Ovary (tissue), 9 donors: ENCODE results near the gene ADGRB3. TPM values are rescaled to one million over a fixed set of nuclear protein-coding genes. Genes with fewer than 3 reads are reported as not detected.

Experiments
- DNase-seq, 5 donors: peaks; one replicate each; pipeline ENCODE4 v3.0.0-alpha.2; 2019 to 2020
- H3K27ac ChIP-seq, 2 donors: fragments of 200-600 bp; one replicate each; pipeline versions ENCODE4 v1.5.1 to v1.8.0; 2019 to 2022
- H3K27me3 ChIP-seq: fragments of 200-600 bp; one replicate; pipeline ENCODE4 v1.8.0; 2022
- H3K36me3 ChIP-seq: fragments of 200-600 bp; sonication (generic); one replicate; pipeline ENCODE4 v1.5.1; 2019
- H3K4me1 ChIP-seq: one replicate; pipeline ENCODE4 v1.8.1; 2013; ENCODE audit warnings: mild to moderate bottlenecking, moderate library complexity; ENCODE audit not compliant: insufficient read depth
- H3K4me3 ChIP-seq: fragments of 200-600 bp; sonication (generic); one replicate; pipeline ENCODE4 v1.5.1; 2017
- H3K9me3 ChIP-seq, 2 donors: fragments of 200-600 bp in 1 of 2; sonication (generic) in 1 of 2; one replicate each; pipeline versions ENCODE4 v1.5.1 to v1.8.1; 2013 to 2019; ENCODE audit warnings: mild to moderate bottlenecking in 1 of 2, moderate library complexity in 1 of 2
- EP300 ChIP-seq: sonication (generic); formaldehyde crosslinking; IDR thresholded peaks from one replicate; pipeline ENCODE4 v1.6.1; 2017; ENCODE audit warnings: antibody characterized with exemption
- POLR2A ChIP-seq: fragments of 450-650 bp; IDR thresholded peaks from one replicate; pipeline ENCODE4 v1.6.1; 2017; ENCODE audit warnings: antibody characterized with exemption, mild to moderate bottlenecking, moderate library complexity
- WGBS, 3 donors: extraction: QIAGEN DNeasy Blood & Tissue Kit in 1 of 3; methylation state at CpG; one replicate each; pipeline versions ENCODE4 v1.1.5 to v1.1.7; 2013 to 2017; 5-methylcytosine and 5-hydroxymethylcytosine counted together
- intact Hi-C, 4 donors: fragments of 100-400 bp; cut with DNase I; formaldehyde crosslinking; loops; one replicate each; pipeline versions ENCODE4 v1.11.0 to v1.15.1; 2022 to 2023
- polyA plus RNA-seq, 2 donors: library from polyadenylated mRNA; stranded (reverse); fragments of 200-250 nt in 1 of 2; fragments of 350-450 nt in 1 of 2; fragmentation: Illumina TruSeq in 1 of 2; extraction: RNeasy Lipid Tissue Mini Kit (QIAGEN cat#74804) in 1 of 2; gene quantifications; one replicate each; pipeline ENCODE4 v1.2.3, GENCODE V29; 2013 to 2014
- total RNA-seq, 7 donors: library from RNA; depleted of rRNA in 2 of 7; stranded (reverse); fragments of >200 nt in 2 of 7; fragmentation: NEBNext Ultra II Directional in 3 of 7; extraction: Animal tissue kit (Norgen Biotek cat#: 25700) in 3 of 7; gene quantifications; one replicate each; pipeline versions ENCODE4 v1.1.0 to v1.2.4, GENCODE V29; 2016 to 2023
- TF ChIP-seq, protein P1 (sequence below), 3 donors: fragments of 450-650 bp in 2 of 3; fragments of 200-600 bp in 1 of 3; IDR thresholded peaks; one replicate each; pipeline versions ENCODE4 v1.5.1 to v1.8.0; 2016 to 2022; ENCODE audit warnings: antibody characterized with exemption in 3 of 3, mild to moderate bottlenecking in 1 of 3
- donor health status: DM: no; HTN: no; CAD: no; lungs with moderate emphysema.
- donor health status: DM: no; HTN: no; CAD: no.
- donor health status: Bipolar disorder and iron deficiency.
- donor health status: DM: yes; HTN: yes; CAD: no.
- donor health status: DM: no; HTN: no; CAD: no.
- donor health status: DM: yes; HTN: yes; CAD: no.

The ADGRB3 gene
- total and polyA plus RNA-seq, 9 donors = 0.28 to 3.0 (median 1.4) TPM

DNA sequence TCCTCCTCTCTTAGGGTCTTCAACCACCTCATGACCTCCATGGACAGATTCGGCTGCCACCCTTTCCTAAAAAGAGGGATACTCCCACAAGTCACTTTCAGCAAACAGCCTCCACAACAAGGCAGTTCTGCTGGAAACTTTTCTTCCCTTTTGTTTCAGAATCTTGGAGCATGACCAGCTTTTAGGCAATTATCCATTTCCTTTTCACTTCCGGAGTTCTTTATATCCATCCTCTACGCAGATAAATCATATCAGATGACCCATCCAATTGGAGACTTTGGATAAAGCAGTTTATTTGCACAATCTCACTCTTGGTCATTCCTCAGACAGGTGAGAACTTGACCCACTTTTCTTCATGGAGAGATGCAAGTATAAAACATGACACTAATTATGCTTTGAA is 763.2 kb downstream of the ADGRB3 start:
- H3K4me3 ChIP-seq = no peak overlapping the region
- DNase-seq = no peak
- H3K9me3 ChIP-seq = no peaks in the 10 kb centered on the region
- no peaks in the 10 kb centered on the region for H3K4me1 ChIP-seq
- no peaks in the 10 kb centered on the region for H3K36me3 ChIP-seq
- H3K27me3 ChIP-seq = no peaks in the 10 kb centered on the region
- TF ChIP-seq EP300 (no peak), POLR2A (no peak)
- TF ChIP-seq, protein P1, sequence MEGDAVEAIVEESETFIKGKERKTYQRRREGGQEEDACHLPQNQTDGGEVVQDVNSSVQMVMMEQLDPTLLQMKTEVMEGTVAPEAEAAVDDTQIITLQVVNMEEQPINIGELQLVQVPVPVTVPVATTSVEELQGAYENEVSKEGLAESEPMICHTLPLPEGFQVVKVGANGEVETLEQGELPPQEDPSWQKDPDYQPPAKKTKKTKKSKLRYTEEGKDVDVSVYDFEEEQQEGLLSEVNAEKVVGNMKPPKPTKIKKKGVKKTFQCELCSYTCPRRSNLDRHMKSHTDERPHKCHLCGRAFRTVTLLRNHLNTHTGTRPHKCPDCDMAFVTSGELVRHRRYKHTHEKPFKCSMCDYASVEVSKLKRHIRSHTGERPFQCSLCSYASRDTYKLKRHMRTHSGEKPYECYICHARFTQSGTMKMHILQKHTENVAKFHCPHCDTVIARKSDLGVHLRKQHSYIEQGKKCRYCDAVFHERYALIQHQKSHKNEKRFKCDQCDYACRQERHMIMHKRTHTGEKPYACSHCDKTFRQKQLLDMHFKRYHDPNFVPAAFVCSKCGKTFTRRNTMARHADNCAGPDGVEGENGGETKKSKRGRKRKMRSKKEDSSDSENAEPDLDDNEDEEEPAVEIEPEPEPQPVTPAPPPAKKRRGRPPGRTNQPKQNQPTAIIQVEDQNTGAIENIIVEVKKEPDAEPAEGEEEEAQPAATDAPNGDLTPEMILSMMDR (IDR thresholded peaks at IDR 0.05) = no peak
- H3K27ac ChIP-seq = no peak overlapping the region
- 40 to 73% (median 56%) methylated on average over 3 of the region's 3 CpGs for WGBS, 3 donors
- intact Hi-C loops = no loop called here

GRCh38 chr6:69398729-69399128 is 763.6 kb downstream of the ADGRB3 start:
- no peak for DNase-seq
- no peak for TF ChIP-seq POLR2A
- no peak for TF ChIP-seq EP300
- TF ChIP-seq, protein P1 (IDR thresholded peaks at IDR 0.05) = no peak
- H3K27ac ChIP-seq = no peak overlapping the region
- H3K9me3 ChIP-seq = no peaks in the 10 kb centered on the region
- H3K27me3 ChIP-seq = no peaks in the 10 kb centered on the region
- H3K4me3 ChIP-seq = no peak overlapping the region
- H3K4me1 ChIP-seq = no peaks in the 10 kb centered on the region
- no peaks in the 10 kb centered on the region for H3K36me3 ChIP-seq
- 66 to 93% (median 91%) methylated on average over 2 of the region's 2 CpGs for WGBS, 3 donors
- intact Hi-C loops = no loop called here

- TF ChIP-seq POLR2A = no peak
- TF ChIP-seq, protein P1 (IDR thresholded peaks at IDR 0.05) = no peak
- no peak for TF ChIP-seq EP300
- Histone ChIP-seq H3K9me3 (no peaks in the 10 kb centered on the region), H3K36me3 (no peaks in the 10 kb centered on the region), H3K4me1 (no peaks in the 10 kb centered on the region), H3K4me3 (no peak overlapping the region), H3K27me3 (no peaks in the 10 kb centered on the region), H3K27ac (no peak overlapping the region)
- intact Hi-C loops = no loop called here
- WGBS, 3 donors = 54 to 59% (median 56%) methylated on average over 3 of the region's 3 CpGs
- DNase-seq = no peak
These were observed 773.8 kb downstream of the ADGRB3 start for GRCh38 chr6:69408886-69409285.

GRCh38 chr6:69416776-69417175 is 781.7 kb downstream of the ADGRB3 start:
- intact Hi-C loops = no loop called here
- no peaks in the 10 kb centered on the region for H3K27me3 ChIP-seq
- H3K4me3 ChIP-seq = no peak overlapping the region
- 45 to 46% (median 46%) methylated on average over 2 of the region's 2 CpGs for WGBS, 3 donors
- no peak for TF ChIP-seq POLR2A
- TF ChIP-seq, protein P1 (IDR thresholded peaks at IDR 0.05) = no peak
- no peaks in the 10 kb centered on the region for H3K36me3 ChIP-seq
- no peaks in the 10 kb centered on the region for H3K4me1 ChIP-seq
- H3K9me3 ChIP-seq = no peaks in the 10 kb centered on the region
- DNase-seq = no peak
- H3K27ac ChIP-seq = no peak overlapping the region

DNA sequence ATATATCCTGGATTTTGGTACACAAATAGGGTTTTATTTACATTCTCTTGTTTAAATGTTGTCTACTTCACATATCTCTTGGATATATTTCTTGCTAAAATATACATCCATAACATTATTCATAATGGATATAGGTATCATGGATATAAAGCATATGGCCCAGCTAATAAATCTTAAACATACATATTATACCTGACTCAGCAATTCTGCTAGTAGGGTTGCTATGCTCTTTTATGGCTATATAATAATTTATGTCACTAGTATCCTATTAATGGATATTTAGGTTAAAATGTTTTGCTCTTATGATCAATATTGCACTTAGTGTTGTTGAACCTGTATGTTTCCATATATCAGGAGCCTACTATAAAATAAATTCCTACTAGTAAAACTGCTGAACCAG is 786.2 kb downstream of the ADGRB3 start:
- Histone ChIP-seq H3K4me1 (no peaks in the 10 kb centered on the region), H3K36me3 (no peaks in the 10 kb centered on the region), H3K9me3 (no peaks in the 10 kb centered on the region), H3K4me3 (no peak overlapping the region), H3K27me3 (no peaks in the 10 kb centered on the region), H3K27ac (no peak overlapping the region)
- TF ChIP-seq EP300 = no peak
- TF ChIP-seq, protein P1 (IDR thresholded peaks at IDR 0.05) = no peak
- TF ChIP-seq POLR2A = no peak
- DNase-seq = no peak
- intact Hi-C loops = no loop called here
